Measurements from ENCODE around the gene ZNF133. TPM values are rescaled to one million over a fixed set of nuclear protein-coding genes. Genes with fewer than 3 reads are reported as not detected.
A peak's percentile ranks its signal among the peaks of the same experiment; 100 is the strongest.
"Not testable (repeated sequence)": the region's sequence is repeated elsewhere in the genome, so short reads cannot be mapped to it uniquely, and the experiment has no call there.

ZNF133 gene
- 10 to 100 TPM; 14.7 to 37.3 (median 21.0) TPM for total RNA-seq

GRCh38 chr20:18287915-18288748, at the start of gene ZNF133:
TSS of gene ZNF133 (plus strand) at chr20:18288527. CDS start at chr20:18305687, 17,160 bp downstream.
- peaks cover 4% of the 10 kb centered on the region for H3K27me3 ChIP-seq
- H3K4me1 ChIP-seq = peaks cover 20% of the 10 kb centered on the region
- DNase-seq (ENCODE audit: low spot score in 2 of 2) = peak; percentile 96 to 97
- TF ChIP-seq POLR2A (IDR thresholded peaks at IDR 0.05) (peak in 1 of 2 donors; percentile 31), EP300 (IDR thresholded peaks at IDR 0.05) (no peak), POLR2AphosphoS5 (IDR thresholded peaks at IDR 0.05) (peak in 2 of 3 donors; percentile 73 to 79)
- H3K4me3 ChIP-seq = peak within 1 kb of the TSS; percentile 62
- WGBS = 0% methylated on average over 48 of the region's 63 CpGs
- peak within 1 kb of the TSS; percentile 93 for H3K27ac ChIP-seq
- peaks cover 11% of the 10 kb centered on the region for H3K36me3 ChIP-seq
- peaks cover 7% of the 10 kb centered on the region for H3K9me3 ChIP-seq

GRCh38 chr20:18240997-18241396, 47.3 kb upstream of the ZNF133 start:
- H3K36me3 ChIP-seq = no peaks in the 10 kb centered on the region
- 81% methylated on average over 1 of the region's 1 CpG for WGBS
- no peak overlapping the region for H3K4me3 ChIP-seq
- no peak overlapping the region for H3K27ac ChIP-seq
- H3K27me3 ChIP-seq = no peaks in the 10 kb centered on the region
- TF ChIP-seq CTCF (IDR thresholded peaks at IDR 0.05) (no peak), POLR2A (IDR thresholded peaks at IDR 0.05) (no peak), POLR2AphosphoS5 (IDR thresholded peaks at IDR 0.05) (no peak), EP300 (IDR thresholded peaks at IDR 0.05) (no peak)
- H3K9me3 ChIP-seq = no peaks in the 10 kb centered on the region
- DNase-seq (ENCODE audit: low spot score in 2 of 2) = no peak
- no peaks in the 10 kb centered on the region for H3K4me1 ChIP-seq

GRCh38 chr20:18243802-18244201, 44.5 kb upstream of the ZNF133 start:
- TF ChIP-seq POLR2AphosphoS5 (IDR thresholded peaks at IDR 0.05) (no peak), CTCF (IDR thresholded peaks at IDR 0.05) (no peak), POLR2A (IDR thresholded peaks at IDR 0.05) (no peak), EP300 (IDR thresholded peaks at IDR 0.05) (no peak)
- Histone ChIP-seq H3K27me3 (no peaks in the 10 kb centered on the region), H3K27ac (no peak overlapping the region), H3K4me3 (no peak overlapping the region), H3K36me3 (no peaks in the 10 kb centered on the region), H3K9me3 (no peaks in the 10 kb centered on the region), H3K4me1 (no peaks in the 10 kb centered on the region)
- DNase-seq (ENCODE audit: low spot score in 2 of 2) = no peak
- WGBS = 84% methylated on average over 1 of the region's 1 CpG

GRCh38 chr20:18248545-18248944, 39.8 kb upstream of the ZNF133 start:
- 80% methylated on average over 4 of the region's 4 CpGs for WGBS
- not testable (repeated sequence) for H3K4me3 ChIP-seq; DNase-seq (ENCODE audit: low spot score in 2 of 2)

GRCh38 chr20:18250217-18250616, 38.1 kb upstream of the ZNF133 start:
- H3K4me1 ChIP-seq = no peaks in the 10 kb centered on the region
- H3K36me3 ChIP-seq = no peaks in the 10 kb centered on the region
- H3K27me3 ChIP-seq = no peaks in the 10 kb centered on the region
- DNase-seq (ENCODE audit: low spot score in 2 of 2) = no peak
- no peaks in the 10 kb centered on the region for H3K9me3 ChIP-seq
- WGBS = 87% methylated on average over 3 of the region's 3 CpGs
- H3K27ac ChIP-seq = no peak overlapping the region
- H3K4me3 ChIP-seq = no peak overlapping the region
- TF ChIP-seq POLR2A (IDR thresholded peaks at IDR 0.05) (no peak), CTCF (IDR thresholded peaks at IDR 0.05) (no peak), EP300 (IDR thresholded peaks at IDR 0.05) (no peak), POLR2AphosphoS5 (IDR thresholded peaks at IDR 0.05) (no peak)

More at GRCh38 chr20:18248545-18248944, 39.8 kb upstream of the ZNF133 start:
- H3K27me3 ChIP-seq, H3K9me3 ChIP-seq, H3K36me3 ChIP-seq, H3K27ac ChIP-seq, H3K4me1 ChIP-seq: not testable (repeated sequence)

- no peaks in the 10 kb centered on the region for H3K4me1 ChIP-seq
- TF ChIP-seq POLR2AphosphoS5 (IDR thresholded peaks at IDR 0.05) (peak in 1 of 3 donors; percentile 33), CTCF (IDR thresholded peaks at IDR 0.05) (no peak), EP300 (IDR thresholded peaks at IDR 0.05) (no peak)
- WGBS = 41% methylated on average over 20 of the region's 20 CpGs
- no peaks in the 10 kb centered on the region for H3K9me3 ChIP-seq
- H3K4me3 ChIP-seq = no peak overlapping the region
- no peak for DNase-seq (ENCODE audit: low spot score in 2 of 2)
- H3K27ac ChIP-seq = peak overlapping the region; percentile 64
- H3K27me3 ChIP-seq = no peaks in the 10 kb centered on the region
- no peaks in the 10 kb centered on the region for H3K36me3 ChIP-seq
These were observed 35.5 kb upstream of the ZNF133 start for GRCh38 chr20:18252597-18253451.
